Measurements from ENCODE around the gene PIK3C2B.

- TF ChIP-seq, protein P1, sequence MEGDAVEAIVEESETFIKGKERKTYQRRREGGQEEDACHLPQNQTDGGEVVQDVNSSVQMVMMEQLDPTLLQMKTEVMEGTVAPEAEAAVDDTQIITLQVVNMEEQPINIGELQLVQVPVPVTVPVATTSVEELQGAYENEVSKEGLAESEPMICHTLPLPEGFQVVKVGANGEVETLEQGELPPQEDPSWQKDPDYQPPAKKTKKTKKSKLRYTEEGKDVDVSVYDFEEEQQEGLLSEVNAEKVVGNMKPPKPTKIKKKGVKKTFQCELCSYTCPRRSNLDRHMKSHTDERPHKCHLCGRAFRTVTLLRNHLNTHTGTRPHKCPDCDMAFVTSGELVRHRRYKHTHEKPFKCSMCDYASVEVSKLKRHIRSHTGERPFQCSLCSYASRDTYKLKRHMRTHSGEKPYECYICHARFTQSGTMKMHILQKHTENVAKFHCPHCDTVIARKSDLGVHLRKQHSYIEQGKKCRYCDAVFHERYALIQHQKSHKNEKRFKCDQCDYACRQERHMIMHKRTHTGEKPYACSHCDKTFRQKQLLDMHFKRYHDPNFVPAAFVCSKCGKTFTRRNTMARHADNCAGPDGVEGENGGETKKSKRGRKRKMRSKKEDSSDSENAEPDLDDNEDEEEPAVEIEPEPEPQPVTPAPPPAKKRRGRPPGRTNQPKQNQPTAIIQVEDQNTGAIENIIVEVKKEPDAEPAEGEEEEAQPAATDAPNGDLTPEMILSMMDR (IDR thresholded peaks at IDR 0.05), result no peak
- no peak for TF ChIP-seq EZH2 (IDR thresholded peaks at IDR 0.05; ENCODE audit: borderline replicate concordance, insufficient read depth, low read depth, low read length, poor library complexity, severe bottlenecking)
These were observed 39.4 kb downstream of the PIK3C2B start for GRCh38 chr1:204455063-204455830.
